Thyroid gland (tissue), 4 donors: ENCODE data around the gene LSM5.

Experiments used
- POLR2A ChIP-seq, 2 donors: fragments of 450-650 bp; IDR thresholded peaks; one replicate each; pipeline ENCODE4 v1.6.1; 2017; ENCODE audit warnings: antibody characterized with exemption in 2 of 2, mild to moderate bottlenecking in 2 of 2, moderate library complexity in 1 of 2
- TF ChIP-seq, protein P1 (sequence below), 6 experiments: fragments of 200-600 bp in 3 of 6; fragments of 450-650 bp in 3 of 6; sonication (generic) in 3 of 6; IDR thresholded peaks; one replicate each; pipeline ENCODE4 v1.5.1; 2016 to 2019; ENCODE audit warnings: antibody characterized with exemption in 6 of 6, mild to moderate bottlenecking in 2 of 6, inconsistent platforms in 1 of 6, moderate library complexity in 1 of 6

DNA sequence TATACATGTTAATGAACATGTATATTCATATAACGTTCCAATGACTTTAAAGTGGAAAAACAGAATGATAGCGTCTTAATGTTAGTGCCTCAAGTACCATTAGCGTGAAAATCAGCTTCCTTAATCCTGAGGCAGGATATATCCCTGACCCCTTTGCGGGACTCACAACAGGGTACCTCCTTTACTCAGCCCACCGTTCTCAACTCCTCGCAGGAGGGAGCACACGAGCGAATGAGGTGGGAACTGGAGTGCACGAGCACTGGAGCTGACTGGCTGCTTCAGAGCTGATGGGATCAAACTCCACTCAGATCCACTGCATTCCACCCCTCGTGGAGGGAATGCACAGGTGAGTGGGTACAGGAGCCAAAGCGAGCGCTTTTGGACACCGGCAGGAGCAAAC lies 41.2 kb upstream of the LSM5 start:
- TF ChIP-seq, protein P1, sequence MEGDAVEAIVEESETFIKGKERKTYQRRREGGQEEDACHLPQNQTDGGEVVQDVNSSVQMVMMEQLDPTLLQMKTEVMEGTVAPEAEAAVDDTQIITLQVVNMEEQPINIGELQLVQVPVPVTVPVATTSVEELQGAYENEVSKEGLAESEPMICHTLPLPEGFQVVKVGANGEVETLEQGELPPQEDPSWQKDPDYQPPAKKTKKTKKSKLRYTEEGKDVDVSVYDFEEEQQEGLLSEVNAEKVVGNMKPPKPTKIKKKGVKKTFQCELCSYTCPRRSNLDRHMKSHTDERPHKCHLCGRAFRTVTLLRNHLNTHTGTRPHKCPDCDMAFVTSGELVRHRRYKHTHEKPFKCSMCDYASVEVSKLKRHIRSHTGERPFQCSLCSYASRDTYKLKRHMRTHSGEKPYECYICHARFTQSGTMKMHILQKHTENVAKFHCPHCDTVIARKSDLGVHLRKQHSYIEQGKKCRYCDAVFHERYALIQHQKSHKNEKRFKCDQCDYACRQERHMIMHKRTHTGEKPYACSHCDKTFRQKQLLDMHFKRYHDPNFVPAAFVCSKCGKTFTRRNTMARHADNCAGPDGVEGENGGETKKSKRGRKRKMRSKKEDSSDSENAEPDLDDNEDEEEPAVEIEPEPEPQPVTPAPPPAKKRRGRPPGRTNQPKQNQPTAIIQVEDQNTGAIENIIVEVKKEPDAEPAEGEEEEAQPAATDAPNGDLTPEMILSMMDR (IDR thresholded peaks at IDR 0.05), result no peak
- TF ChIP-seq POLR2A (IDR thresholded peaks at IDR 0.05), result no peak
